ENCODE measurements around the gene MDP1. TPM values are rescaled to one million over a fixed set of nuclear protein-coding genes. Genes with fewer than 3 reads are reported as not detected.

Gene MDP1
- polyA plus RNA-seq, 1 experiment: 19.3 TPM

DNA sequence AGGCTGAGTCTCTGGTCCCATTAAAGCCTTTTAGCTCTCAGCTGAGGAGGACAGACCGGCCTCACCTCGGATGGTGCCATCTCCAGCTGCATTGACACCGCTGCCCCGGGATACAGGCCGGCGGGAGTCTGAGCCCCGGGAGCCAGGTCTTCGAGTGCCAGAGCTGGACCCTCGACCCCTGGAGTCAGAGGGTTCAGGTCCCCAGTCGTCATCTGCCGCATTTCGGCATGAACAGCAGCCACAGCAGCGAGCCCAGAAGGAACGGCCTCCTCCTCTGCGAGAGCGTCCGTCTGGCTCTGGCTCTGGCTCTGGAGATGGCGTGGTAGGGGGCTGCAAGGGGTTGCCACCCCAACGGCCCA lies 46.1 kb upstream of the MDP1 start:
- H3K4me3 ChIP-seq (ENCODE audit: low read depth, low read length): no peak overlapping the region
- DNase-seq (ENCODE audit: low read depth): no peak
- ChIA-PET CTCF (interaction anchor here (1.1 to 3.9 kb wide), 5 partner anchors 9 to 170 kb away, joined by 3 to 16 read pairs (median 12); partner anchors contain the start of genes RABGGTA and TINF2), POLR2A (no interaction called here)
- TF ChIP-seq CTCF (IDR thresholded peaks at IDR 0.05; ENCODE audit: insufficient read depth, low read depth, low read length): no peak
- H3K27me3 ChIP-seq (ENCODE audit: control insufficient read depth, insufficient read depth, low read length): no peaks in the 10 kb centered on the region
- peaks cover 8% of the 10 kb centered on the region for H3K36me3 ChIP-seq (ENCODE audit: control insufficient read depth, insufficient read depth, low read length)

DNA sequence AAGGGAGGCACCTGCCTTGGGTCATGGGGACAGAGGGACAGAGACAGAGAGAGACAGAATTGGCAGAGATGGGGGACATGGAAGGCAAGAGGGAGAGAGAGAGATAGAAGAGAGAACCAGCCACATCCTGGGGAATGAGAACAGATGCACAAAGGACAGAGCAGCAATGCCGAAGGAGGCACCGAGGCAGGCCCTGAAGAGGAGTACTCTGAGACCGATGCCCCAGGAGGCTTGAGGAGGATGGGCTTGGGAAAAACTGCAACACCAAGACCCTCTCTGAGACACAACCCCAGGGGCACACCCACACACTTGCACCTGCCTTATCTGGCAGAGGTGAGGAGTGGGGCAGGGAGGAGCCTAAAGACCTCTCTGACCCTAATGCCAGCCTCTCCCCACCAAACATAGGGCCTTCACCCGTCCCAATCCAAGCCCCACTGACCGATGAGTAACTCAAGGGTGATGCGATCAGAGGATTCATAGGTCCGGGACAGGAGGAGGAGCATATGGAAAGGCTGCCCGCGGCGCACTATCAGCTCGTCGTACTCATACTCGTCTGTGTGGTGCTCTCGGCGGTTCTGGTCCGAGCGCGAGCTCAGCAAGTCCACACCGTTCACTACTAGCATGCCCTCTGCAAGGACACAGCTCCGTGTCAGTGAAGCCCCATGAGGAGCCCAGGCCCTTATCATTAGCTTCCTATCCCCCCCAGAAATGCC lies 45.5 kb upstream of the MDP1 start:
- Histone ChIP-seq H3K4me3 (ENCODE audit: low read depth, low read length) (no peak overlapping the region), H3K27me3 (ENCODE audit: control insufficient read depth, insufficient read depth, low read length) (no peaks in the 10 kb centered on the region), H3K36me3 (ENCODE audit: control insufficient read depth, insufficient read depth, low read length) (peaks cover 4% of the 10 kb centered on the region)
- no peak for DNase-seq (ENCODE audit: low read depth)
- CTCF ChIA-PET: interaction anchor here (1.1 to 3.9 kb wide), 4 partner anchors 9 to 72 kb away, joined by 3 to 16 read pairs (median 14); partner anchors contain the start of genes RABGGTA and TINF2
- POLR2A ChIA-PET: interaction anchor here (0.6 kb wide), 1 partner anchor 117 kb away, joined by 3 read pairs; no protein-coding TSS in a partner anchor
- TF ChIP-seq CTCF (IDR thresholded peaks at IDR 0.05; ENCODE audit: insufficient read depth, low read depth, low read length): no peak

DNA sequence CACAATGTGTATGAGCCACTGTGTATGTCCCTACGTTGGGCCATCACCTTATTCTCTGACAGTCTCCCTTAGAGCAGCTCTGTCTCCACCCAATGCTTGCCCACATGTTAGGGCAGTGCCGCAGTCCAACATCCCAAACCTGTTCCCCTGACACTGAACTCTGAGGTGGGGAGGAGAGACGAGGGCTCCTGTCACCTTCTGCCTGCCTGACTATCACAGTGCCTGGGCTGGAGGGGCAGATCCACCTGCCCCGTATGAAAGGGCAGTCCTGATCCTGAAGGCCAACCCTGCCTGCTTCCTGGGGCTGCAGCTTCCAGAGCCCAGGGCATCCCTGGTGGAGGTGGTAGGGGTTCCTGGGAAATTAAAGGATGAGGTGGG lies 44.9 kb upstream of the MDP1 start:
- H3K36me3 ChIP-seq (ENCODE audit: control insufficient read depth, insufficient read depth, low read length): peaks cover 2% of the 10 kb centered on the region
- no peaks in the 10 kb centered on the region for H3K27me3 ChIP-seq (ENCODE audit: control insufficient read depth, insufficient read depth, low read length)
- CTCF ChIA-PET: interaction anchor here (1.1 to 3.6 kb wide), 2 partner anchors 10 to 72 kb away, joined by 3 to 16 read pairs; partner anchors contain the start of gene RABGGTA
- H3K4me3 ChIP-seq (ENCODE audit: low read depth, low read length): no peak overlapping the region
- POLR2A ChIA-PET: interaction anchor here (0.6 kb wide), 1 partner anchor 118 kb away, joined by 3 read pairs; no protein-coding TSS in a partner anchor
- no peak for TF ChIP-seq CTCF (IDR thresholded peaks at IDR 0.05; ENCODE audit: insufficient read depth, low read depth, low read length)
- DNase-seq (ENCODE audit: low read depth): no peak

- ChIA-PET CTCF (interaction anchor here (3.6 kb wide), 1 partner anchor 11 kb away, joined by 16 read pairs; the partner anchor contains the start of gene RABGGTA), POLR2A (no interaction called here)
- TF ChIP-seq CTCF (IDR thresholded peaks at IDR 0.05; ENCODE audit: insufficient read depth, low read depth, low read length): no peak
- DNase-seq (ENCODE audit: low read depth): no peak
- H3K4me3 ChIP-seq (ENCODE audit: low read depth, low read length): no peak overlapping the region
- H3K27me3 ChIP-seq (ENCODE audit: control insufficient read depth, insufficient read depth, low read length): no peaks in the 10 kb centered on the region
- no peaks in the 10 kb centered on the region; the same call in 1 of the 2 replicates for H3K36me3 ChIP-seq (ENCODE audit: control insufficient read depth, insufficient read depth, low read length)
Measured at GRCh38 chr14:24260026-24260779, 44.3 kb upstream of the MDP1 start.
